Loucy (cell line): ENCODE results near the gene PLD5.

Experiments
- H2AFZ ChIP-seq: fragments of 200-600 bp; sonication (generic); 2 replicates; pipeline ENCODE4 v1.6.0; 2016; ENCODE audit warnings: antibody characterized with exemption, mild to moderate bottlenecking, low read length, moderate library complexity
- H3F3A ChIP-seq: fragments of 200-600 bp; 2 replicates; pipeline ENCODE4 v1.6.0; 2016; ENCODE audit warnings: antibody characterized with exemption, low read depth, mild to moderate bottlenecking
- H3K27me3 ChIP-seq: fragments of 200-600 bp; sonication (generic); 2 replicates; pipeline ENCODE4 v1.6.1; 2014; ENCODE audit warnings: low read length, mild to moderate bottlenecking; ENCODE audit not compliant: insufficient read depth, poor library complexity, severe bottlenecking
- H3K36me3 ChIP-seq: fragments of 200-600 bp; sonication (generic); 2 replicates; pipeline ENCODE4 v1.6.1; 2016; ENCODE audit warnings: low read length; ENCODE audit not compliant: insufficient read depth
- H3K4me1 ChIP-seq: fragments of 200-600 bp; sonication (generic); 2 replicates; pipeline ENCODE4 v1.5.1; 2014; ENCODE audit warnings: low read length, mild to moderate bottlenecking; ENCODE audit not compliant: insufficient read depth, poor library complexity, severe bottlenecking
- H3K4me2 ChIP-seq: fragments of 200-600 bp; sonication (generic); 2 replicates; pipeline ENCODE4 v1.6.0; 2014; ENCODE audit warnings: antibody characterized with exemption, low read length, low read depth, mild to moderate bottlenecking; ENCODE audit not compliant: poor library complexity, severe bottlenecking
- H3K4me3 ChIP-seq: fragments of 200-600 bp; sonication (generic); 2 replicates; pipeline ENCODE4 v1.5.1; 2014; ENCODE audit warnings: low read length, mild to moderate bottlenecking, mixed read lengths; ENCODE audit not compliant: poor library complexity, severe bottlenecking
- H3K79me2 ChIP-seq: fragments of 200-600 bp; sonication (generic); 2 replicates; pipeline ENCODE4 v1.6.1; 2014; ENCODE audit warnings: low read length; ENCODE audit not compliant: insufficient read depth
- H3K9ac ChIP-seq: fragments of 200-600 bp; sonication (generic); 2 replicates; pipeline ENCODE4 v1.6.0; 2014; ENCODE audit warnings: mild to moderate bottlenecking, low read depth, low read length, moderate library complexity; ENCODE audit not compliant: poor library complexity, severe bottlenecking
- H3K9me2 ChIP-seq: fragments of 200-600 bp; sonication (generic); replicated peaks from 2 replicates; pipeline ENCODE4 v1.6.1; 2016; ENCODE audit warnings: low read depth, low read length, mixed read lengths
- H3K9me3 ChIP-seq: fragments of 200-600 bp; sonication (generic); 2 replicates; pipeline ENCODE4 v1.6.1; 2014; ENCODE audit warnings: mild to moderate bottlenecking, antibody characterized with exemption, low read length, low read depth; ENCODE audit not compliant: insufficient read depth
- H4K20me1 ChIP-seq: fragments of 200-600 bp; sonication (generic); 2 replicates; pipeline ENCODE4 v1.6.0; 2014; ENCODE audit warnings: antibody characterized with exemption, low read length, mild to moderate bottlenecking; ENCODE audit not compliant: insufficient read depth, poor library complexity, severe bottlenecking
- CTCF ChIP-seq: fragments of 200-600 bp; sonication (generic); conservative IDR thresholded peaks from 2 replicates; pipeline ENCODE4 v1.5.1; 2014; ENCODE audit warnings: mild to moderate bottlenecking, antibody characterized with exemption, low read length
- EZH2phosphoT487 ChIP-seq: fragments of 200-600 bp; IDR thresholded peaks from 2 replicates; pipeline ENCODE4 v1.6.1; 2018; ENCODE audit warnings: antibody characterized with exemption, mild to moderate bottlenecking, moderate library complexity, borderline replicate concordance

PLD5 gene

GRCh38 chr1:242554577-242554976 is 30.1 kb upstream of the PLD5 start:
- Histone ChIP-seq H2AFZ (no peak overlapping the region), H3K79me2 (no peaks in the 10 kb centered on the region), H4K20me1 (no peaks in the 10 kb centered on the region), H3K36me3 (no peaks in the 10 kb centered on the region), H3K4me3 (no peak overlapping the region), H3K9me3 (no peaks in the 10 kb centered on the region), H3K4me2 (no peak overlapping the region), H3K9ac (no peak overlapping the region), H3K9me2 (no peaks in the 10 kb centered on the region), H3F3A (no peaks in the 10 kb centered on the region), H3K27me3 (no peaks in the 10 kb centered on the region), H3K4me1 (no peaks in the 10 kb centered on the region)
- TF ChIP-seq CTCF (no peak), EZH2phosphoT487 (no peak)

DNA sequence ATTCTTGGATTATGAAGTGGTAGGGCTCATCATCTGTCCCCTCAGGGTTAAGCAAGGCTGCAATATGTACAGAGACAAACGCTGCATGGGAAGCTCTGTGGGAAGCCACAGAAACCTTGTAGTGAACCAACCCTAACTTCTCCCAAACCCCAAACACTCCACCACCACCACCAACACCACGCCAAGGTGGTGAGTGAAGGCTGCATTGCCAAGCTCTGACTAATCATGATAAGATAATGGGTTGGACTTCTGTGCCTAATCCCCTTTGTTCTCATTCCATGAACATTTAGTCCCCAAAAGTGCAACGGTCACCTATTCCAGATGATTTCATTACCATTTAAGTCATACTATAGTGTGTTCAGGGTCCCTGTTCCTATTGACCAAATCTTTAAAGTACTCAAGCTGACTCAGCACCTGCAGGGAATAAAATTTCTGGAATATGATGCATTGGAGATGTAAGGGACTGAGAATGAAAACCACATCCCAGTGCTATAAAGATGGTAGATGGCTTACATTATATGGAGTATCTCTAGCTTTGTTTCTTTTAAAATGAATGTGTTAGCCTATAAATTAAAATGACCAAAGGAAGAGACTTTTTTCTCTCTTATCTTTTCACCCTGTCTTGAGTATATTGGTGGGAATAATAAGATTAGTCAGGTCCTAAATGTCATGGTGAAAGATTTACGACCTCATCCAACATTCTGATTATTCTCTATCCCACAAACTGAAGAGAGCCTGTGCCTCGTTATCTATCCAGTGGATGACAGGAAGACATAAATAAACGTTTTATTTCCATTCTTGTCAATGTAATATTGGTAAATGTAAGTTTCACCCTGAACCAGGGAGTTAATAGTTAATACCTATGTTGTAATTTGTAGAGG is 22.6 kb upstream of the PLD5 start:
- Histone ChIP-seq H3K4me3 (no peak overlapping the region), H3K4me2 (no peak overlapping the region), H3K9me3 (no peaks in the 10 kb centered on the region), H4K20me1 (no peaks in the 10 kb centered on the region), H3F3A (no peaks in the 10 kb centered on the region), H3K36me3 (no peaks in the 10 kb centered on the region), H3K9ac (no peak overlapping the region), H3K4me1 (no peaks in the 10 kb centered on the region), H3K27me3 (no peaks in the 10 kb centered on the region), H3K79me2 (no peaks in the 10 kb centered on the region), H3K9me2 (no peaks in the 10 kb centered on the region), H2AFZ (no peak overlapping the region)
- TF ChIP-seq CTCF = no peak
- TF ChIP-seq EZH2phosphoT487 = no peak

GRCh38 chr1:242546441-242546840 is 21.9 kb upstream of the PLD5 start:
- no peak overlapping the region for H3K9ac ChIP-seq
- H3K36me3 ChIP-seq = no peaks in the 10 kb centered on the region
- H3K4me1 ChIP-seq = no peaks in the 10 kb centered on the region
- H3K4me2 ChIP-seq = no peak overlapping the region
- H3K79me2 ChIP-seq = no peaks in the 10 kb centered on the region
- no peak for TF ChIP-seq CTCF
- TF ChIP-seq EZH2phosphoT487 = no peak
- no peaks in the 10 kb centered on the region for H3K27me3 ChIP-seq
- no peaks in the 10 kb centered on the region for H3K9me2 ChIP-seq
- H3F3A ChIP-seq = no peaks in the 10 kb centered on the region
- no peak overlapping the region for H2AFZ ChIP-seq
- H4K20me1 ChIP-seq = no peaks in the 10 kb centered on the region
- no peak overlapping the region for H3K4me3 ChIP-seq
- no peaks in the 10 kb centered on the region for H3K9me3 ChIP-seq
